ENCODE data around the gene BEX3. TPM values are rescaled to one million over a fixed set of nuclear protein-coding genes. Genes with fewer than 3 reads are reported as not detected.

The BEX3 gene
- total and polyA plus RNA-seq, 2 experiments from 2014 or later = 154 to 313 TPM

- Histone ChIP-seq H3K36me3 (ENCODE audit: low read depth) (peaks cover 7% of the 10 kb centered on the region), H3K9me3 (ENCODE audit: low read depth) (no peaks in the 10 kb centered on the region), H3K4me3 (no peak overlapping the region), H2AFZ (no peak overlapping the region), H3K27ac (peak overlapping the region; percentile 18; the same call in 1 of the 2 replicates), H3K9me2 (ENCODE audit: insufficient read depth) (no peaks in the 10 kb centered on the region), H3K27me3 (replicated peaks; ENCODE audit: insufficient read depth) (no peaks in the 10 kb centered on the region), H3F3A (ENCODE audit: insufficient read depth) (peaks cover 4% of the 10 kb centered on the region), H3K9ac (no peak overlapping the region), H3K4me1 (ENCODE audit: insufficient read depth) (peaks cover 23% of the 10 kb centered on the region), H4K20me1 (ENCODE audit: insufficient read depth) (no peaks in the 10 kb centered on the region), H3K79me2 (ENCODE audit: insufficient read depth) (peaks cover 15% of the 10 kb centered on the region), H3K4me2 (ENCODE audit: unreplicated experiment) (no peak overlapping the region)
- no peak for TF ChIP-seq EZH2 (IDR thresholded peaks at IDR 0.05; ENCODE audit: insufficient read depth, poor library complexity, severe bottlenecking)
- TF ChIP-seq EZH2phosphoT487 (IDR thresholded peaks at IDR 0.05; ENCODE audit: insufficient read depth, low read depth) = no peak
- WGBS, 2 experiments (ENCODE audit: low coverage in 1 of 2, low lambda C conversion rate in 2 of 2, missing lambda C conversion rate in 2 of 2) = 7 to 10% methylated on average over 1 of the region's 1 CpG
- in situ Hi-C loops (cut with MboI) = no loop called here
- peak; percentile 15 for DNase-seq
These were observed 14.5 kb upstream of the BEX3 start for GRCh38 chrX:103361798-103362197.

GRCh38 chrX:103362474-103362873 is 13.9 kb upstream of the BEX3 start:
- Histone ChIP-seq H3F3A (ENCODE audit: insufficient read depth) (peaks cover 4% of the 10 kb centered on the region), H3K27ac (peak overlapping the region; percentile 18; the same call in 1 of the 2 replicates), H3K9me3 (ENCODE audit: low read depth) (no peaks in the 10 kb centered on the region), H2AFZ (no peak overlapping the region), H3K27me3 (replicated peaks; ENCODE audit: insufficient read depth) (no peaks in the 10 kb centered on the region), H3K36me3 (ENCODE audit: low read depth) (peaks cover 7% of the 10 kb centered on the region), H3K9ac (no peak overlapping the region), H3K4me3 (peak overlapping the region; percentile 35; the same call in 1 of the 2 replicates), H4K20me1 (ENCODE audit: insufficient read depth) (no peaks in the 10 kb centered on the region), H3K4me2 (ENCODE audit: unreplicated experiment) (peak overlapping the region; percentile 65), H3K4me1 (ENCODE audit: insufficient read depth) (peaks cover 27% of the 10 kb centered on the region), H3K79me2 (ENCODE audit: insufficient read depth) (peaks cover 9% of the 10 kb centered on the region), H3K9me2 (ENCODE audit: insufficient read depth) (no peaks in the 10 kb centered on the region)
- in situ Hi-C loops (cut with MboI) = no loop called here
- peak; percentile 49 for DNase-seq
- TF ChIP-seq EZH2 (IDR thresholded peaks at IDR 0.05; ENCODE audit: insufficient read depth, poor library complexity, severe bottlenecking) = no peak
- TF ChIP-seq EZH2phosphoT487 (IDR thresholded peaks at IDR 0.05; ENCODE audit: insufficient read depth, low read depth) = no peak
- 0% methylated on average over 1 of the region's 1 CpG for WGBS, 2 experiments (ENCODE audit: low coverage in 1 of 2, low lambda C conversion rate in 2 of 2, missing lambda C conversion rate in 2 of 2)

DNA sequence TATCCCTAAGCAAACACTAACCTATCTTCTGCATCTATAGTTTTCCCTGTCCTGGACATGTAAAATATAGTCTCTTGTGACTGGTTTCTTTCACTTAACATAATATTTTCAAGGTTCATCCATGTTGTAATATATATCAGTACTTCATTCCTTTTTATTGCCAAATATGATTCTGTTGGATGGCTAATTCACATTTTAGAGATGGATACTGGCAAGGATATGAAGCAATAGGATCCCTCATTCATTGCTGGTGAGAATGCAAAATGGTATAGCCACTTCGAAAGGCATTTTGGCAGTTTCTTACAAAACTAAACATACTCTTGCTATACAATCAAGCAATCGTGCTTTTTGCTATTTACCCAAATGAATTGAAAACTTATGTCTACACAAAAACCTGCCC is 13.3 kb upstream of the BEX3 start:
- in situ Hi-C loops (cut with MboI) = no loop called here
- H3K27ac ChIP-seq = no peak overlapping the region
- no peak for DNase-seq
- H3K4me1 ChIP-seq (ENCODE audit: insufficient read depth) = peaks cover 31% of the 10 kb centered on the region
- peaks cover 1% of the 10 kb centered on the region for H3F3A ChIP-seq (ENCODE audit: insufficient read depth)
- peaks cover 2% of the 10 kb centered on the region for H3K36me3 ChIP-seq (ENCODE audit: low read depth)
- WGBS, 2 experiments (ENCODE audit: low coverage in 1 of 2, low lambda C conversion rate in 2 of 2, missing lambda C conversion rate in 2 of 2) = 100% methylated on average over 2 of the region's 2 CpGs
- no peaks in the 10 kb centered on the region for H3K9me3 ChIP-seq (ENCODE audit: low read depth)
- H3K4me3 ChIP-seq = no peak overlapping the region
- no peaks in the 10 kb centered on the region for H4K20me1 ChIP-seq (ENCODE audit: insufficient read depth)
- no peak for TF ChIP-seq EZH2 (IDR thresholded peaks at IDR 0.05; ENCODE audit: insufficient read depth, poor library complexity, severe bottlenecking)
- no peak for TF ChIP-seq EZH2phosphoT487 (IDR thresholded peaks at IDR 0.05; ENCODE audit: insufficient read depth, low read depth)
- no peak overlapping the region for H3K9ac ChIP-seq
- H3K79me2 ChIP-seq (ENCODE audit: insufficient read depth) = peaks cover 3% of the 10 kb centered on the region; the same call in 1 of the 2 replicates
- no peak overlapping the region for H2AFZ ChIP-seq
- H3K27me3 ChIP-seq (replicated peaks; ENCODE audit: insufficient read depth) = no peaks in the 10 kb centered on the region
- H3K9me2 ChIP-seq (ENCODE audit: insufficient read depth) = no peaks in the 10 kb centered on the region
- no peak overlapping the region for H3K4me2 ChIP-seq (ENCODE audit: unreplicated experiment)

DNA sequence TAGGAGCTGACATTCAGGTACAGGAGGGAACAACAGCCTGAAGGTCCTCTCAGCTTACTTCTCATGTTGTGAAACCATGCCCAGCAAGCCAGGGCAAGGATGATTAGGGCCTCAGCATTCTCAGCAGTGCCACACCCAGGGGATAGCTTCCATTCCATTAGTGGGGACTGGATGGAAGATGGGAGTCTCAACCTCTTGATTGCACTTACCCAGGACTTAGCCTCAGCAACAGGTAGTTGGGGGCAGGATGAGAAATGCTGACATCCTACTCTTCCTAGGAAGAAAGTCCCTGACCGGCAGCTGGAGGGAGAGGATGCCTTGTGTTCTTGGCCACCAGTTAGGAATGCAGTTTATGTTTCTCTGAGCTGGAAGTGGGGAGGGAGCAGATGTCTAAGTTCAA is 8.8 kb upstream of the BEX3 start:
- peak; percentile 17 for DNase-seq
- no peaks in the 10 kb centered on the region for H4K20me1 ChIP-seq (ENCODE audit: insufficient read depth)
- TF ChIP-seq EZH2 (IDR thresholded peaks at IDR 0.05; ENCODE audit: insufficient read depth, poor library complexity, severe bottlenecking) = no peak
- no peaks in the 10 kb centered on the region for H3F3A ChIP-seq (ENCODE audit: insufficient read depth)
- no peak overlapping the region for H3K27ac ChIP-seq
- in situ Hi-C loops (cut with MboI) = no loop called here
- H3K36me3 ChIP-seq (ENCODE audit: low read depth) = no peaks in the 10 kb centered on the region
- H3K79me2 ChIP-seq (ENCODE audit: insufficient read depth) = no peaks in the 10 kb centered on the region
- peak overlapping the region; percentile 48; the same call in 1 of the 2 replicates for H2AFZ ChIP-seq
- H3K4me3 ChIP-seq = no peak overlapping the region
- no peaks in the 10 kb centered on the region for H3K27me3 ChIP-seq (replicated peaks; ENCODE audit: insufficient read depth)
- H3K9ac ChIP-seq = no peak overlapping the region
- H3K9me2 ChIP-seq (ENCODE audit: insufficient read depth) = no peaks in the 10 kb centered on the region
- no peaks in the 10 kb centered on the region for H3K9me3 ChIP-seq (ENCODE audit: low read depth)
- no CpG with 5 or more reads among the region's 1 CpG for WGBS, 2 experiments (ENCODE audit: low coverage in 1 of 2, low lambda C conversion rate in 2 of 2, missing lambda C conversion rate in 2 of 2)
- H3K4me1 ChIP-seq (ENCODE audit: insufficient read depth) = peaks cover 16% of the 10 kb centered on the region
- no peak overlapping the region for H3K4me2 ChIP-seq (ENCODE audit: unreplicated experiment)

DNA sequence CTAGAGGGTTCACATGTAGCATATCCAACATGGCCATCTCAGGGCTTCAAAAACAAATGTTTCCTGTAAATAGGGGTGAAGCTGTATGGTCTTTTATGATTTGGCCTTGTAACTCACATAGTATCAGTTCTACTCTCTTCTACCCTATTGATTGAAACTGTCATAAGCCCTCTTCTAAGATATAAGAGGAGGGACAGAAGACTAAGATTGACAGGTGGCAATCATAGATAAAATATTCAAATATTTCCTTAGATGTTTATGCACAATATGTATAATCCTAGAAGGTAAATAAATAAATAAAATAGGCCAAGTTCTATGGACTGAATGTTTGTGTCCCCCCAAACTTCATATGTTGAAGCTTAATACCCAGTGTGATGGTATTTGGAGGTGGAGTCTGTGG is 6.9 kb upstream of the BEX3 start:
- Histone ChIP-seq H3K9me3 (ENCODE audit: low read depth) (no peaks in the 10 kb centered on the region), H3K27ac (no peak overlapping the region), H2AFZ (no peak overlapping the region), H3K9me2 (ENCODE audit: insufficient read depth) (no peaks in the 10 kb centered on the region), H3K9ac (no peak overlapping the region), H4K20me1 (ENCODE audit: insufficient read depth) (no peaks in the 10 kb centered on the region), H3K4me3 (no peak overlapping the region), H3K79me2 (ENCODE audit: insufficient read depth) (no peaks in the 10 kb centered on the region), H3K36me3 (ENCODE audit: low read depth) (no peaks in the 10 kb centered on the region), H3K27me3 (replicated peaks; ENCODE audit: insufficient read depth) (no peaks in the 10 kb centered on the region), H3K4me2 (ENCODE audit: unreplicated experiment) (no peak overlapping the region), H3F3A (ENCODE audit: insufficient read depth) (peaks cover 18% of the 10 kb centered on the region; the same call in 1 of the 2 replicates), H3K4me1 (ENCODE audit: insufficient read depth) (peaks cover 27% of the 10 kb centered on the region)
- no peak for DNase-seq
- in situ Hi-C loops (cut with MboI) = no loop called here
- TF ChIP-seq EZH2phosphoT487 (IDR thresholded peaks at IDR 0.05; ENCODE audit: insufficient read depth, low read depth) = no peak
- TF ChIP-seq EZH2 (IDR thresholded peaks at IDR 0.05; ENCODE audit: insufficient read depth, poor library complexity, severe bottlenecking) = no peak

All from GM23248 (cell line).